HL-60 (cell line): ENCODE results near the gene KCNQ5.

Experiments
- CTCF ChIP-seq: IDR thresholded peaks from one replicate; pipeline ENCODE4 v1.5.1; 2011; ENCODE audit warnings: low read length, control low read depth, inconsistent platforms; ENCODE audit not compliant: insufficient read depth
- POLR2AphosphoS5 ChIP-seq: IDR thresholded peaks from 2 replicates; pipeline ENCODE4 v1.6.1; 2012; ENCODE audit warnings: low read depth

DNA sequence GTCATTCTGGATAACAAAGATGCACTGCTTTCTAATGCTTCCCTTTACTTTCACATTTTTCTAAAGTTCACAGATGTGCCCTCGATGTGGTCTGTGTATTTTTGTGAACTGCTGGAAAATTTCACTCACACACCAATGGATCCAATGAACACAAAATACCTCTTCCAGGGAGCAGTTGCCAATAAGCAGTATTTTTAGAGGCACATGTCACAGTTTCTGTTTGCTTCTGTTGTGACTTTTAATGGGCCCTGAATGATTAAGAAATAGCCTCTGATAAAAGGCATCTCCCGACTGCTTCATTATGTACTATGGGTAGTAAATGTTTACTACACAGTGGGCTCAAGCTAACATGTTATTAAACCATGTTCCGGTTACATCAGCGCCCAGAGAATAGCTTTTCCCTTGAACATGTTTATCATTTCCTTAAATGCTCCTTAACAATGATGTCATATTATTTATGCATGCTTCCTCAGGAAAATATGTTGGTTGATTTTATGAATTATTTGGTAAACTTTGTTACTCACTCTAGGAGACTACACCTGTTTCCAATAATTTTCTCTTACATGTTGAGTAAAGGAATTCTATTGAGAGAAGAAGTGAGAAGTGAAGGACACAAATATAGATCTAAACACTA, 188.0 kb downstream of the KCNQ5 start:
- TF ChIP-seq CTCF (no peak), POLR2AphosphoS5 (no peak)
